Loucy (cell line): ENCODE data around the gene ZFR2.

ENCODE experiments used
- H2AFZ ChIP-seq: fragments of 200-600 bp; sonication (generic); 2 replicates; pipeline ENCODE4 v1.6.0; 2016; ENCODE audit warnings: antibody characterized with exemption, mild to moderate bottlenecking, low read length, moderate library complexity
- H3F3A ChIP-seq: fragments of 200-600 bp; 2 replicates; pipeline ENCODE4 v1.6.0; 2016; ENCODE audit warnings: antibody characterized with exemption, low read depth, mild to moderate bottlenecking
- H3K27me3 ChIP-seq: fragments of 200-600 bp; sonication (generic); 2 replicates; pipeline ENCODE4 v1.6.1; 2014; ENCODE audit warnings: low read length, mild to moderate bottlenecking; ENCODE audit not compliant: insufficient read depth, poor library complexity, severe bottlenecking
- H3K36me3 ChIP-seq: fragments of 200-600 bp; sonication (generic); 2 replicates; pipeline ENCODE4 v1.6.1; 2016; ENCODE audit warnings: low read length; ENCODE audit not compliant: insufficient read depth
- H3K4me1 ChIP-seq: fragments of 200-600 bp; sonication (generic); 2 replicates; pipeline ENCODE4 v1.5.1; 2014; ENCODE audit warnings: low read length, mild to moderate bottlenecking; ENCODE audit not compliant: insufficient read depth, poor library complexity, severe bottlenecking
- H3K4me2 ChIP-seq: fragments of 200-600 bp; sonication (generic); 2 replicates; pipeline ENCODE4 v1.6.0; 2014; ENCODE audit warnings: antibody characterized with exemption, low read length, low read depth, mild to moderate bottlenecking; ENCODE audit not compliant: poor library complexity, severe bottlenecking
- H3K4me3 ChIP-seq: fragments of 200-600 bp; sonication (generic); 2 replicates; pipeline ENCODE4 v1.5.1; 2014; ENCODE audit warnings: low read length, mild to moderate bottlenecking, mixed read lengths; ENCODE audit not compliant: poor library complexity, severe bottlenecking
- H3K79me2 ChIP-seq: fragments of 200-600 bp; sonication (generic); 2 replicates; pipeline ENCODE4 v1.6.1; 2014; ENCODE audit warnings: low read length; ENCODE audit not compliant: insufficient read depth
- H3K9ac ChIP-seq: fragments of 200-600 bp; sonication (generic); 2 replicates; pipeline ENCODE4 v1.6.0; 2014; ENCODE audit warnings: mild to moderate bottlenecking, low read depth, low read length, moderate library complexity; ENCODE audit not compliant: poor library complexity, severe bottlenecking
- H3K9me2 ChIP-seq: fragments of 200-600 bp; sonication (generic); replicated peaks from 2 replicates; pipeline ENCODE4 v1.6.1; 2016; ENCODE audit warnings: low read depth, low read length, mixed read lengths
- H3K9me3 ChIP-seq: fragments of 200-600 bp; sonication (generic); 2 replicates; pipeline ENCODE4 v1.6.1; 2014; ENCODE audit warnings: mild to moderate bottlenecking, antibody characterized with exemption, low read length, low read depth; ENCODE audit not compliant: insufficient read depth
- H4K20me1 ChIP-seq: fragments of 200-600 bp; sonication (generic); 2 replicates; pipeline ENCODE4 v1.6.0; 2014; ENCODE audit warnings: antibody characterized with exemption, low read length, mild to moderate bottlenecking; ENCODE audit not compliant: insufficient read depth, poor library complexity, severe bottlenecking
- EZH2phosphoT487 ChIP-seq: fragments of 200-600 bp; IDR thresholded peaks from 2 replicates; pipeline ENCODE4 v1.6.1; 2018; ENCODE audit warnings: antibody characterized with exemption, mild to moderate bottlenecking, moderate library complexity, borderline replicate concordance
- TF ChIP-seq, protein P1 (sequence below): fragments of 200-600 bp; sonication (generic); conservative IDR thresholded peaks from 2 replicates; pipeline ENCODE4 v1.5.1; 2014; ENCODE audit warnings: mild to moderate bottlenecking, antibody characterized with exemption, low read length

Gene ZFR2

DNA sequence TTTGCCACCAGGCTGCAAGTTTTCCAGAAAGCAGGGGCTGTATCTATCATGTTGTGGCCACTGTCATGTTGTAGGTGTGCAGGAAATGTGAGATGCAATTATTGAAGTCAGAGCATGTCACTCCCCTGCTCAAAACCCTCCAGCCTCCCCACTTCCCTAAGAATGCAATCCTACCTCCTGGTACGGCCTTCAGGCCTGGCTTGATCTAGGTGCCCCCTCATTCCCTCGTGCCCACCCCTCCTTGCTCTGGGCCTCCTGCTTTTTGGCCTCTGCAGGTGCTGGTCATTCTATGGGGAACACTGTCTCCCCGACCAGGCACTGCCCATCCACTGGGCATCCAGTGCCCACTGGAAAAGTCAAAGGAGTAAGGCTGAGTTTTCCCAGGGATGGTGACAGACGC, 54.2 kb downstream of the ZFR2 start:
- Histone ChIP-seq H3K9me3 (no peaks in the 10 kb centered on the region), H3K9ac (peak overlapping the region; percentile 78), H3K36me3 (no peaks in the 10 kb centered on the region), H3K4me3 (no peak overlapping the region), H3K9me2 (no peaks in the 10 kb centered on the region), H3K4me1 (peaks cover 51% of the 10 kb centered on the region), H2AFZ (no peak overlapping the region), H3K79me2 (no peaks in the 10 kb centered on the region), H3K4me2 (peak overlapping the region; percentile 85), H3K27me3 (no peaks in the 10 kb centered on the region), H3F3A (no peaks in the 10 kb centered on the region), H4K20me1 (no peaks in the 10 kb centered on the region)
- TF ChIP-seq, protein P1, sequence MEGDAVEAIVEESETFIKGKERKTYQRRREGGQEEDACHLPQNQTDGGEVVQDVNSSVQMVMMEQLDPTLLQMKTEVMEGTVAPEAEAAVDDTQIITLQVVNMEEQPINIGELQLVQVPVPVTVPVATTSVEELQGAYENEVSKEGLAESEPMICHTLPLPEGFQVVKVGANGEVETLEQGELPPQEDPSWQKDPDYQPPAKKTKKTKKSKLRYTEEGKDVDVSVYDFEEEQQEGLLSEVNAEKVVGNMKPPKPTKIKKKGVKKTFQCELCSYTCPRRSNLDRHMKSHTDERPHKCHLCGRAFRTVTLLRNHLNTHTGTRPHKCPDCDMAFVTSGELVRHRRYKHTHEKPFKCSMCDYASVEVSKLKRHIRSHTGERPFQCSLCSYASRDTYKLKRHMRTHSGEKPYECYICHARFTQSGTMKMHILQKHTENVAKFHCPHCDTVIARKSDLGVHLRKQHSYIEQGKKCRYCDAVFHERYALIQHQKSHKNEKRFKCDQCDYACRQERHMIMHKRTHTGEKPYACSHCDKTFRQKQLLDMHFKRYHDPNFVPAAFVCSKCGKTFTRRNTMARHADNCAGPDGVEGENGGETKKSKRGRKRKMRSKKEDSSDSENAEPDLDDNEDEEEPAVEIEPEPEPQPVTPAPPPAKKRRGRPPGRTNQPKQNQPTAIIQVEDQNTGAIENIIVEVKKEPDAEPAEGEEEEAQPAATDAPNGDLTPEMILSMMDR = no peak; the same call in 1 of the 2 replicates
- TF ChIP-seq EZH2phosphoT487 = no peak

DNA sequence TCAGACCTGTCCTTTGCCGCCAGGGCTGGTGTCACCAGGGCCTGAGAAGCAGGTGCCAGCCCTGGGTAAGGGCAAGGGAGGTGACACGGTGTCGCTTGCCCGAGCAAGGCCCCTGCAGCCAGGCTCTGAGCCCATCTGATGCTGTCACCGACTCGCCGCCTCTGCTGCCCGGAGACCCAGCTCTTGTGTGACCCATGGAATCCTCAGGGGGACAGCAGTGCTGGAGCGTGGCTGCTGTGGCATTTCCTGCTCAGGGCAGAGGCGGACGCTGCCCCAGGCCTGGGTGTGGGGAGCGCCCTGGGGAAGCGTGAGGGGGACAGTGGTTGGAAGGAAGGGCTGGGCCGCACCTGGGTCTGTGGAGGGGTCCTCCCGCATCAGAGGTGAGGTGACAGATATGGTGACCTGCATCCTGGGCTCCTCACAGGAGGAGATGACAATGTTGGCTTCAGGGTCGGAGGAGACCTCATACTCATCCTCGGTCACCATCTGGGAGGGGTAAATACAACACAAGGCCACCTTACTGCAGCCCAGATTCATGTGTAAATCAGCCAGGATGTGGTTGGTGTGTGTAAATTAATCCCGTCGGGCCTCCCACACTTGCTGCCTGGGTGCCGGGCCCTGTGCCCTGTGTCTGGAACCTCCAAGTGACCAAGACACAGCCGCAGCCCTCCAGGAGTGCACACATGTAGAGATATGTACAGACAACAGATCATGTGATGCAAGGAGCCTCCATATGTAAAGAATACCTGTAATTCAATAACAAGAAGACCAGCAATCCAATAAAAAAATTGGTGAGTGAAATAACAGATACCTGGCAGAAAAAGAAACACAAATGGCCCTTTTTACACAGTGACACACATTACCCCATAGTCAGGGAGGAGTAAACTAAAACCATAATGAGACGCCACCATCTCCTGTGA, 55.1 kb downstream of the ZFR2 start:
- Histone ChIP-seq H3K9ac (peak overlapping the region; percentile 78), H3K27me3 (no peaks in the 10 kb centered on the region), H3K79me2 (no peaks in the 10 kb centered on the region), H3F3A (no peaks in the 10 kb centered on the region), H2AFZ (0 out of 2 replicates have a peak overlapping the region, but pooled peaks have one; percentile 5), H3K4me2 (peak overlapping the region; percentile 85), H3K4me3 (peak overlapping the region; percentile 16), H3K4me1 (peaks cover 54% of the 10 kb centered on the region), H3K9me2 (no peaks in the 10 kb centered on the region), H3K9me3 (no peaks in the 10 kb centered on the region), H4K20me1 (no peaks in the 10 kb centered on the region), H3K36me3 (no peaks in the 10 kb centered on the region)
- no peak for TF ChIP-seq EZH2phosphoT487
- TF ChIP-seq, protein P1 = no peak

DNA sequence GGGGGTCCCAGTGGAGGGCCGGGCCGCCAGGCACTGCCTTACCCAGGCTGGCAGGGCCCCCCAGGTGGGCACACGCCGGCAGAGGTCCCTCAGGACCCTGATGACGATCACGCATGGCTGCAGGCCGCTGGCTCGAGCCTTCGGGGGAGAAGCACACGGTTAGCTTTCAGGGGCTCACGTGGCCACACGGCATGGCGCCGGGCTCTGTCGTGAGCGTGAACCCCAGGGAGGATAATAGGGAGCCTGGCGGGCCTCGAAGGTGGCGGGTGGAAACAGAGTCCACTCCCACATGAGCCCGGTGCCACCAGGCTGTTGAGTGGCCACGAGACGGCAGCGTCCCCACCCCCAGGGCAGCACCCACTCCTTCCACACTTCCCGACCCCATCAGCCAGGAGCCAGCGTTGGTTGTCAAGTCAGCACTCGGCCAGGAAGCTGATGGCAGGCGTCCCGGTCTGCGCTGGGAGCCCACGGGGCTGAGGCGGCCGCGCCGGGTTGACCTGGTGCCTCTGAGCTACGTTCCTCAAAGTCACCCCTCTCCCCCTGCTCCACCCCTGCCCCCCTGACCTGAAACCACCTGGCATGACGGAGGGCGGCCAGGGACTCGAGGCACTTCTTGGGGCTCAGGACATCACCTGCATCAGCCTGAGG, 58.0 kb downstream of the ZFR2 start:
- Histone ChIP-seq H3K36me3 (no peaks in the 10 kb centered on the region), H3K79me2 (no peaks in the 10 kb centered on the region), H3K9ac (peak overlapping the region; percentile 50), H3F3A (no peaks in the 10 kb centered on the region), H3K9me3 (no peaks in the 10 kb centered on the region), H3K9me2 (no peaks in the 10 kb centered on the region), H2AFZ (no peak overlapping the region), H3K4me3 (no peak overlapping the region), H3K27me3 (no peaks in the 10 kb centered on the region), H3K4me2 (no peak overlapping the region), H4K20me1 (no peaks in the 10 kb centered on the region), H3K4me1 (peaks cover 56% of the 10 kb centered on the region)
- TF ChIP-seq, protein P1 = no peak
- no peak for TF ChIP-seq EZH2phosphoT487
